HCT116 (cell line): ENCODE results near the gene SH3PXD2A. TPM values are rescaled to one million over a fixed set of nuclear protein-coding genes. Genes with fewer than 3 reads are reported as not detected.

ENCODE experiments used
- ATAC-seq: fragments of 200-7000 bp; cut with Tn5 transposase; 2 replicates; pipeline ENCODE4 v1.9.1; 2020; ENCODE audit warnings: mild to moderate bottlenecking, moderate library complexity
- BruUV-seq: library from RNA; stranded (reverse); fragments of 400-500 nt; replicated peaks from 2 replicates; lab custom pipeline; 2021; lab: Mats Ljungman, UMichigan
- CTCF ChIA-PET: fragments of 300-600 bp; sonication (Branson Sonifier 250); formaldehyde crosslinking; loops from one replicate; lab custom pipeline; 2021; ENCODE audit warnings: antibody characterized with exemption; lab: Charles Lee
- POLR2A ChIA-PET: fragments of 300-600, 350-600 bp; sonication (Branson Sonifier 250); formaldehyde crosslinking; loops from one replicate; lab custom pipeline; 2021; ENCODE audit warnings: antibody characterized with exemption; lab: Charles Lee
- RAD21 ChIA-PET, 2 experiments: fragments of 300-600 bp; sonication (Branson Sonifier 250); formaldehyde crosslinking; loops; one replicate each; lab custom pipeline; 2023; ENCODE audit warnings: low total read pairs in 2 of 2; ENCODE audit not compliant: uncharacterized antibody in 2 of 2, unreplicated experiment in 2 of 2, low non-redundant PET in 1 of 2; lab: Charles Lee
- DNase-seq: peaks from one replicate; pipeline ENCODE4 v3.0.0-alpha.2; 2010; ENCODE audit warnings: low read depth, low spot score
- H2AFZ ChIP-seq: fragments of 200-600 bp; shearing (Covaris generic), sonication (generic); 2 replicates; pipeline ENCODE4 v1.6.1; 2017; ENCODE audit warnings: low read depth, mixed run types, mixed read lengths, antibody characterized with exemption, low read length; ENCODE audit not compliant: poor library complexity, severe bottlenecking
- H3K27ac ChIP-seq: 2 replicates; pipeline ENCODE4 v1.5.1; 2012; ENCODE audit warnings: low read depth, low read length
- H3K27me3 ChIP-seq: fragments of 200-600 bp; sonication (generic); 2 replicates; pipeline ENCODE4 v1.6.1; 2016; ENCODE audit warnings: mixed run types, low read length, mixed read lengths; ENCODE audit not compliant: insufficient read depth
- H3K36me3 ChIP-seq, 2 experiments: fragments of 200-500 bp in 1 of 2; fragments of 200-600 bp in 1 of 2; sonication (Bioruptor generic) in 1 of 2; sonication (generic) in 1 of 2; 2 replicates each; pipeline versions ENCODE4 v1.5.1 to v1.6.1; 2014 to 2016; ENCODE audit warnings: low read length in 2 of 2, inconsistent platforms in 1 of 2, mixed read lengths in 1 of 2, mixed run types in 1 of 2; ENCODE audit not compliant: insufficient read depth in 2 of 2, control insufficient read depth in 1 of 2
- H3K4me1 ChIP-seq, 2 experiments: fragments of 200-600 bp in 1 of 2; sonication (generic) in 1 of 2; 2 replicates each; pipeline versions ENCODE4 v1.5.1 to v1.6.1; 2012 to 2017; ENCODE audit warnings: low read length in 2 of 2, inconsistent platforms in 1 of 2, mild to moderate bottlenecking in 1 of 2, mixed read lengths in 1 of 2, mixed run types in 1 of 2, moderate library complexity in 1 of 2; ENCODE audit not compliant: insufficient read depth in 2 of 2, control insufficient read depth in 1 of 2
- H3K4me2 ChIP-seq: fragments of 200-600 bp; sonication (generic); 2 replicates; pipeline ENCODE4 v1.6.1; 2017; ENCODE audit warnings: mixed run types, low read length, mixed read lengths
- H3K4me3 ChIP-seq, 2 experiments: fragments of 200-600 bp in 1 of 2; sonication (generic) in 1 of 2; replicated peaks in 1 of 2; 2 replicates each; pipeline ENCODE4 v1.5.1; 2011 to 2016; ENCODE audit warnings: low read length in 2 of 2, control low read depth in 1 of 2, low read depth in 1 of 2, mild to moderate bottlenecking in 1 of 2, mixed read lengths in 1 of 2, mixed run types in 1 of 2
- H3K79me2 ChIP-seq: fragments of 200-600 bp; sonication (generic); 2 replicates; pipeline ENCODE4 v1.6.1; 2017; ENCODE audit warnings: mild to moderate bottlenecking, mixed run types, low read length, moderate library complexity, mixed read lengths; ENCODE audit not compliant: insufficient read depth
- H3K9ac ChIP-seq: fragments of 200-600 bp; sonication (generic); 2 replicates; pipeline ENCODE4 v1.6.1; 2016; ENCODE audit warnings: low read length, mixed read lengths
- H3K9me2 ChIP-seq: fragments of 200-600 bp; sonication (generic), shearing (Covaris generic); 2 replicates; pipeline ENCODE4 v1.6.1; 2017; ENCODE audit warnings: mixed run types, mild to moderate bottlenecking, moderate library complexity; ENCODE audit not compliant: insufficient read depth
- H3K9me3 ChIP-seq, 2 experiments: fragments of 200-500 bp in 1 of 2; fragments of 200-600 bp in 1 of 2; sonication (Bioruptor generic) in 1 of 2; sonication (generic) in 1 of 2; 2 replicates each; pipeline ENCODE4 v1.6.1; 2014 to 2017; ENCODE audit warnings: low read length in 2 of 2, mixed read lengths in 2 of 2, inconsistent platforms in 1 of 2, low read depth in 1 of 2, mild to moderate bottlenecking in 1 of 2, mixed run types in 1 of 2, moderate library complexity in 1 of 2; ENCODE audit not compliant: control insufficient read depth in 1 of 2, insufficient read depth in 1 of 2
- H4K20me1 ChIP-seq: fragments of 200-600 bp; sonication (generic), shearing (Covaris generic); 2 replicates; pipeline ENCODE4 v1.6.1; 2017; ENCODE audit warnings: mixed run types, mild to moderate bottlenecking, moderate library complexity; ENCODE audit not compliant: insufficient read depth
- CBX3 ChIP-seq: IDR thresholded peaks from 2 replicates; pipeline ENCODE4 v1.6.1; 2012; ENCODE audit warnings: low read depth
- CEBPB ChIP-seq: IDR thresholded peaks from 2 replicates; pipeline ENCODE4 v1.6.1; 2012; ENCODE audit warnings: low read depth
- EGR1 ChIP-seq: IDR thresholded peaks from 2 replicates; pipeline ENCODE4 v1.6.1; 2012; ENCODE audit warnings: low read depth
- ELF1 ChIP-seq: IDR thresholded peaks from 2 replicates; pipeline ENCODE4 v1.6.1; 2012; ENCODE audit warnings: low read depth, borderline replicate concordance
- EZH2phosphoT487 ChIP-seq: fragments of 200-600 bp; IDR thresholded peaks from 2 replicates; pipeline ENCODE4 v1.6.1; 2018; ENCODE audit warnings: antibody characterized with exemption, borderline replicate concordance
- FOSL1 ChIP-seq: IDR thresholded peaks from 2 replicates; pipeline ENCODE4 v1.6.1; 2012; ENCODE audit warnings: low read depth
- POLR2AphosphoS5 ChIP-seq: IDR thresholded peaks from 2 replicates; pipeline ENCODE4 v1.6.1; 2011; ENCODE audit warnings: mild to moderate bottlenecking, low read depth, low read length, moderate library complexity
- RAD21 ChIP-seq: IDR thresholded peaks from 2 replicates; pipeline ENCODE4 v1.6.1; 2012; ENCODE audit warnings: low read depth, mild to moderate bottlenecking
- SIN3A ChIP-seq: IDR thresholded peaks from 2 replicates; pipeline ENCODE4 v1.6.1; 2012; ENCODE audit warnings: low read depth
- SP1 ChIP-seq: IDR thresholded peaks from 2 replicates; pipeline ENCODE4 v1.6.1; 2012; ENCODE audit warnings: low read depth
- SRF ChIP-seq: IDR thresholded peaks from 2 replicates; pipeline ENCODE4 v1.6.1; 2012; ENCODE audit warnings: low read depth
- YY1 ChIP-seq: IDR thresholded peaks from 2 replicates; pipeline ENCODE4 v1.6.1; 2011; ENCODE audit warnings: low read length, low read depth, moderate library complexity, mild to moderate bottlenecking; ENCODE audit not compliant: insufficient replicate concordance; ENCODE audit errors: extremely low read depth
- ZFX ChIP-seq: fragments of 450-650 bp; IDR thresholded peaks from 2 replicates; pipeline ENCODE4 v1.6.1; 2017
- intact Hi-C: fragments of 100-400 bp; cut with micrococcal nuclease; formaldehyde crosslinking; loops from 2 replicates; pipeline ENCODE4 v1.10.0; 2022
- total RNA-seq: library from RNA; stranded (reverse); gene quantifications from one replicate; pipeline ENCODE4 v1.2.1, GENCODE V29; 2021; ENCODE audit not compliant: unreplicated experiment
- TF ChIP-seq, protein P1 (sequence below), 3 experiments: fragments of 200-600 bp in 1 of 3; sonication (generic) in 1 of 3; IDR thresholded peaks in 2 of 3; conservative IDR thresholded peaks in 1 of 3; 2 replicates each; pipeline ENCODE4 v1.5.1; 2012 to 2017; ENCODE audit warnings: low read depth in 2 of 3, low read length in 2 of 3, antibody characterized with exemption in 1 of 3, borderline replicate concordance in 1 of 3, control low read depth in 1 of 3, mild to moderate bottlenecking in 1 of 3, mixed read lengths in 1 of 3, mixed run types in 1 of 3, moderate library complexity in 1 of 3; ENCODE audit not compliant: insufficient read depth in 1 of 3
- TF ChIP-seq, protein P2 (sequence below): IDR thresholded peaks from 2 replicates; pipeline ENCODE4 v1.6.1; 2012
- TF ChIP-seq, protein P3 (sequence below): IDR thresholded peaks from 2 replicates; pipeline ENCODE4 v1.6.1; 2012
- TF ChIP-seq, protein P4 (sequence below): IDR thresholded peaks from 2 replicates; pipeline ENCODE4 v1.6.1; 2011; ENCODE audit warnings: mild to moderate bottlenecking, low read length, moderate library complexity; ENCODE audit not compliant: insufficient replicate concordance; ENCODE audit errors: extremely low read depth

Gene SH3PXD2A
- total RNA-seq, 1 experiment from 2014 or later: 8.7 TPM

DNA sequence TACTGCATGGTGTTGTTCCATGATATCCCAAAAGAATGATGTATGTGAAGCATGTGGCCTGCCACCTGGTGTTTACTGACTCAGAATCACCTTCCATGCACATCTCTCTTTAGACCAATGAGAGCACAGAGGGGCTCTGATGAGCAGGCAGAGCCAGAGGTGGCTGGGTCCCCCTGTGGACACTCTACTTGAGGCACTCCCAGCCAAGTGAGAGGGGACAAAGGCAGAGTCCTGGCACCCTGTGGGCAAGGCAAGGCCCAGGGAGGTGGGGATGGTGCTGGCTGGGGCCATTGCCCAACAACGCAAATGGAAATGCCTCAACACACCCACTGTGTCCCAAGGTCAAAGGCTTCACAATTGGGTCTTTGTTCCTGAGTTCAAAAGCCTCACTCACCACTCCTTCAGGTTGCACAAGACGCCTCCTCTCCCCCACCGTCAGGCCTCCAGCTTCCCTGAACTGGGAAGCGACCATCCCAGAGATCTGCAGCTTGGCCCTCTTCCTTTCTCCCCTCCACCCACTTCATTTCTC is 197.3 kb downstream of the SH3PXD2A start:
- ChIA-PET POLR2A (no interaction called here), CTCF (interaction anchor here (2.0 to 2.1 kb wide), 2 partner anchors 8 to 28 kb away, joined by 5 to 8 read pairs; no protein-coding TSS in a partner anchor), RAD21 (no interaction called here)
- Histone ChIP-seq H3K36me3 (no peaks in the 10 kb centered on the region), H3K9ac (no peak overlapping the region), H3K4me3 (no peak overlapping the region), H3K9me3 (no peaks in the 10 kb centered on the region), H3K27me3 (no peaks in the 10 kb centered on the region), H2AFZ (no peak overlapping the region), H3K4me2 (no peak overlapping the region), H4K20me1 (no peaks in the 10 kb centered on the region), H3K79me2 (no peaks in the 10 kb centered on the region), H3K9me2 (no peaks in the 10 kb centered on the region), H3K4me1 (no peaks in the 10 kb centered on the region), H3K27ac (no peak overlapping the region)
- DNase-seq (no peak), ATAC-seq (peak; percentile 28; the same call in 1 of the 2 replicates)
- no peak for TF ChIP-seq ZFX
- BruUV-seq: no TSS peak
- intact Hi-C loops: no loop called here

DNA sequence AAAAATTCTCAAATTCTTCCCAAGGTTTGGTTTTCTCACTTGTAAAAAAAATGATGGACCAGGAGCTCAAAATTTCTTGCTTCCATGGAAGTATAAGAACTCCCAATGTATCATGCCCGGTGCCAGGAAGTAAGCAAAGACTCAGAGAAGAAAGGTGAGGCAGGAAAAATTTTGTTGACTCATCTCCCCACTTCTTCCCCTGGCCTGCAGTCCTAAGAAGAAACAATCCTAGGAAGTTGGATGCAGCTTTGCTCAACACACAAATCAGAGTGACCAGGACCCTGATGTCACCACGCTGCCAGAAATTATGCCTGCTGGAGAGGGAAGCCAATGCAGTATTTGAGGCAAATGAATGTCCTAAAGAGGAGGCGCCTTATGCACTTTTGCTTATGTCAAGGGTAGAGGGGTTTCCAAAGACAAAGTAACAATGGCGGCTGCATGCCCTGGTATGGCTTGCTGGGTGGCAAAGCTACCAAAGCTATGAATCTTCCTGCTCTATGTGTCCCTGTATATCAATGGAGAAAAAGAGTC is 198.2 kb downstream of the SH3PXD2A start:
- Histone ChIP-seq H3K27ac (no peak overlapping the region), H4K20me1 (no peaks in the 10 kb centered on the region), H3K79me2 (no peaks in the 10 kb centered on the region), H3K9ac (no peak overlapping the region), H3K9me2 (no peaks in the 10 kb centered on the region), H2AFZ (no peak overlapping the region), H3K36me3 (no peaks in the 10 kb centered on the region), H3K27me3 (no peaks in the 10 kb centered on the region), H3K4me1 (no peaks in the 10 kb centered on the region), H3K4me3 (no peak overlapping the region), H3K4me2 (no peak overlapping the region), H3K9me3 (no peaks in the 10 kb centered on the region)
- ChIA-PET RAD21 (no interaction called here), POLR2A (interaction anchor here (1.0 kb wide), 1 partner anchor 245 kb away, joined by 3 read pairs; no protein-coding TSS in a partner anchor), CTCF (interaction anchor here (2.0 to 2.1 kb wide), 2 partner anchors 9 to 29 kb away, joined by 5 to 8 read pairs; no protein-coding TSS in a partner anchor)
- intact Hi-C loops: no loop called here
- ATAC-seq (no peak), DNase-seq (no peak)
- no TSS peak for BruUV-seq
- TF ChIP-seq ELF1 (no peak), EZH2phosphoT487 (no peak), CBX3 (no peak), YY1 (no peak), POLR2AphosphoS5 (no peak), SIN3A (no peak), SRF (no peak), EGR1 (no peak), CEBPB (no peak), RAD21 (no peak), FOSL1 (no peak), SP1 (no peak)
- TF ChIP-seq, protein P1, sequence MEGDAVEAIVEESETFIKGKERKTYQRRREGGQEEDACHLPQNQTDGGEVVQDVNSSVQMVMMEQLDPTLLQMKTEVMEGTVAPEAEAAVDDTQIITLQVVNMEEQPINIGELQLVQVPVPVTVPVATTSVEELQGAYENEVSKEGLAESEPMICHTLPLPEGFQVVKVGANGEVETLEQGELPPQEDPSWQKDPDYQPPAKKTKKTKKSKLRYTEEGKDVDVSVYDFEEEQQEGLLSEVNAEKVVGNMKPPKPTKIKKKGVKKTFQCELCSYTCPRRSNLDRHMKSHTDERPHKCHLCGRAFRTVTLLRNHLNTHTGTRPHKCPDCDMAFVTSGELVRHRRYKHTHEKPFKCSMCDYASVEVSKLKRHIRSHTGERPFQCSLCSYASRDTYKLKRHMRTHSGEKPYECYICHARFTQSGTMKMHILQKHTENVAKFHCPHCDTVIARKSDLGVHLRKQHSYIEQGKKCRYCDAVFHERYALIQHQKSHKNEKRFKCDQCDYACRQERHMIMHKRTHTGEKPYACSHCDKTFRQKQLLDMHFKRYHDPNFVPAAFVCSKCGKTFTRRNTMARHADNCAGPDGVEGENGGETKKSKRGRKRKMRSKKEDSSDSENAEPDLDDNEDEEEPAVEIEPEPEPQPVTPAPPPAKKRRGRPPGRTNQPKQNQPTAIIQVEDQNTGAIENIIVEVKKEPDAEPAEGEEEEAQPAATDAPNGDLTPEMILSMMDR (IDR thresholded peaks at IDR 0.05 in 2 of 3, conservative IDR thresholded peaks at IDR 0.05 in 1 of 3; ENCODE audit: borderline replicate concordance in 1 of 3, insufficient read depth in 1 of 3, low read depth in 2 of 3, low read length in 2 of 3): no peak
- TF ChIP-seq, protein P2, sequence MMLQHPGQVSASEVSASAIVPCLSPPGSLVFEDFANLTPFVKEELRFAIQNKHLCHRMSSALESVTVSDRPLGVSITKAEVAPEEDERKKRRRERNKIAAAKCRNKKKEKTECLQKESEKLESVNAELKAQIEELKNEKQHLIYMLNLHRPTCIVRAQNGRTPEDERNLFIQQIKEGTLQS: no peak
- TF ChIP-seq, protein P3, sequence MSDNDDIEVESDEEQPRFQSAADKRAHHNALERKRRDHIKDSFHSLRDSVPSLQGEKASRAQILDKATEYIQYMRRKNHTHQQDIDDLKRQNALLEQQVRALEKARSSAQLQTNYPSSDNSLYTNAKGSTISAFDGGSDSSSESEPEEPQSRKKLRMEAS: no peak
- TF ChIP-seq, protein P4, sequence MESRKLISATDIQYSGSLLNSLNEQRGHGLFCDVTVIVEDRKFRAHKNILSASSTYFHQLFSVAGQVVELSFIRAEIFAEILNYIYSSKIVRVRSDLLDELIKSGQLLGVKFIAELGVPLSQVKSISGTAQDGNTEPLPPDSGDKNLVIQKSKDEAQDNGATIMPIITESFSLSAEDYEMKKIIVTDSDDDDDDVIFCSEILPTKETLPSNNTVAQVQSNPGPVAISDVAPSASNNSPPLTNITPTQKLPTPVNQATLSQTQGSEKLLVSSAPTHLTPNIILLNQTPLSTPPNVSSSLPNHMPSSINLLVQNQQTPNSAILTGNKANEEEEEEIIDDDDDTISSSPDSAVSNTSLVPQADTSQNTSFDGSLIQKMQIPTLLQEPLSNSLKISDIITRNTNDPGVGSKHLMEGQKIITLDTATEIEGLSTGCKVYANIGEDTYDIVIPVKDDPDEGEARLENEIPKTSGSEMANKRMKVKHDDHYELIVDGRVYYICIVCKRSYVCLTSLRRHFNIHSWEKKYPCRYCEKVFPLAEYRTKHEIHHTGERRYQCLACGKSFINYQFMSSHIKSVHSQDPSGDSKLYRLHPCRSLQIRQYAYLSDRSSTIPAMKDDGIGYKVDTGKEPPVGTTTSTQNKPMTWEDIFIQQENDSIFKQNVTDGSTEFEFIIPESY: no peak
